ENCODE measurements around the gene RIMOC1. TPM values are rescaled to one million over a fixed set of nuclear protein-coding genes. Genes with fewer than 3 reads are reported as not detected.

Gene RIMOC1
- total and polyA plus RNA-seq, 2 of the 8 experiments (the other 6 are each of a cell fraction or from before 2014, with no cell fraction given) = 20.6 to 35.1 TPM

DNA sequence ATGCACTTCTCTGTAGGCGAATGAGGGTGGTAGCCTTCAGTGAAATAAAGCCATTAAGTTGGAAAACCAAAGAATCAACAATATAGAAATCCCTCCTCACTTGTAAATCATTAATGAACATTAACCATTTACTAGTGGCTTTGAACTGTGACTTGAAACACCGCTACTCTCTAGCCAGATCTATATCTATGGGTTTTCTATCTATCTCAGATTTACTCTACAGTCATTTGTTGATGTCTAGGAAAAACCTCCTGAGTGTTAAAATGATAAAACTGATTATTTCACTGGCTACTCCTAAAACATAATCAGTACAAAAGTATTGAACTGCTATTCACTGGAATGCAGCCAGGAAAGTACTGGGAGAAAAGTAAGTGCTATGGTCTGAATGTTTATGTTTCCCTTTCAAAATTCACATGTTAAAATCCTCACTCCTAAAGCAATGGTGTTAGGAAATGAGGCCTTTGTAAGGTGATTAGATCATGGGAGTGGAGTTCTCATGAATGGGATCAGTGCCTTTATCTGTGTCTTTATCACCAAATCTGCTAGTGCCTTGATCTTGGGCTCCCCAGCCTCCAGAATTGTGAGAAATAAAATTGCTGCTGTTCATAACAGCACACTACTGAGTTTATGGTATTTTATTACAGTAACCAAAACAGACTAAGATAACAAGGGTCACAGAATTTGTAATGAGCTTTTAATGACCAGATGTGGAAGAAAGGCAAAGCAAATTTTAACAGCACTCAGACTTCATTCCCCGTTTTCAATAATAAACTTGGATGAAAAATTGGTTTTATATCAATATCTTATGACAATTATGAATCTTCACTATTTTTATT is 25.3 kb upstream of the RIMOC1 start (continued):
- TF ChIP-seq RNF2 (IDR thresholded peaks at IDR 0.05; ENCODE audit: borderline replicate concordance, low read depth, low read length, missing control alignments, poor library complexity, severe bottlenecking) (no peak), POLR2A (IDR thresholded peaks at IDR 0.05; ENCODE audit: control extremely low read depth in 1 of 2, low read depth in 2 of 2, low read length in 2 of 2) (no peak), KDM1A (IDR thresholded peaks at IDR 0.05; ENCODE audit: borderline replicate concordance, low read length) (no peak), HDAC6 (IDR thresholded peaks at IDR 0.05; ENCODE audit: low read depth, low read length) (no peak), FOSL1 (IDR thresholded peaks at IDR 0.05; ENCODE audit: insufficient read depth, low read depth, low read length) (no peak), SP4 (IDR thresholded peaks at IDR 0.05; ENCODE audit: low read length) (no peak), GABPA (IDR thresholded peaks at IDR 0.05; ENCODE audit: borderline replicate concordance, insufficient read depth, low read length) (no peak), NANOG (IDR thresholded peaks at IDR 0.05; ENCODE audit: insufficient read depth, low read depth, low read length, poor library complexity, severe bottlenecking) (no peak), CHD1 (IDR thresholded peaks at IDR 0.05; ENCODE audit: low read depth, low read length) (no peak), GTF2F1 (IDR thresholded peaks at IDR 0.05; ENCODE audit: borderline replicate concordance, low read depth, low read length) (no peak)

Measured in H1 (cell line).